Neural progenitor cell (in vitro differentiated cells): Measurements from ENCODE around the gene CPD.

Experiments
- CTCF ChIP-seq: fragments of 200-600 bp; sonication (generic); IDR thresholded peaks from 2 replicates; pipeline ENCODE4 v1.5.1; 2017; ENCODE audit warnings: antibody characterized with exemption, mild to moderate bottlenecking
- EZH2 ChIP-seq: fragments of 200-600 bp; sonication (generic); IDR thresholded peaks from 2 replicates; pipeline ENCODE4 v1.6.1; 2017; ENCODE audit warnings: antibody characterized with exemption, mild to moderate bottlenecking, moderate library complexity
- EZH2phosphoT487 ChIP-seq: fragments of 200-600 bp; sonication (generic); IDR thresholded peaks from 2 replicates; pipeline ENCODE4 v1.6.1; 2017; ENCODE audit warnings: antibody characterized with exemption

GRCh38 chr17:30337393-30337999 lies 41.2 kb upstream of the CPD start:
- no peak for TF ChIP-seq CTCF
- no peak for TF ChIP-seq EZH2phosphoT487
- no peak for TF ChIP-seq EZH2
